Muscle layer of duodenum (tissue), 2 donors: Measurements from ENCODE around the gene LINC01488.

ENCODE experiments used
- H3K27ac ChIP-seq: one replicate; pipeline ENCODE4 v1.7.0; 2013; ENCODE audit warnings: mild to moderate bottlenecking, low read length
- H3K27me3 ChIP-seq: one replicate; pipeline ENCODE4 v1.7.0; 2013; ENCODE audit warnings: low read depth, mild to moderate bottlenecking, control low read depth, low read length
- H3K36me3 ChIP-seq, 2 donors: one replicate each; pipeline ENCODE4 v1.7.0; 2013; ENCODE audit warnings: low read length in 2 of 2, control low read depth in 1 of 2, mild to moderate bottlenecking in 1 of 2; ENCODE audit not compliant: insufficient read depth in 2 of 2, control insufficient read depth in 1 of 2
- H3K4me1 ChIP-seq, 2 donors: one replicate each; pipeline ENCODE4 v1.7.0; 2013; ENCODE audit warnings: low read length in 2 of 2, mild to moderate bottlenecking in 2 of 2, control low read depth in 1 of 2, moderate library complexity in 1 of 2; ENCODE audit not compliant: insufficient read depth in 2 of 2, control insufficient read depth in 1 of 2
- H3K4me3 ChIP-seq, 2 donors: one replicate each; pipeline ENCODE4 v1.7.0; 2013; ENCODE audit warnings: low read length in 2 of 2, low read depth in 1 of 2, mild to moderate bottlenecking in 1 of 2
- H3K9me3 ChIP-seq, 2 donors: one replicate each; pipeline ENCODE4 v1.7.0; 2013; ENCODE audit warnings: low read length in 2 of 2, control low read depth in 1 of 2, mild to moderate bottlenecking in 1 of 2; ENCODE audit not compliant: control insufficient read depth in 1 of 2
- donor health status: healthy.

Gene LINC01488

DNA sequence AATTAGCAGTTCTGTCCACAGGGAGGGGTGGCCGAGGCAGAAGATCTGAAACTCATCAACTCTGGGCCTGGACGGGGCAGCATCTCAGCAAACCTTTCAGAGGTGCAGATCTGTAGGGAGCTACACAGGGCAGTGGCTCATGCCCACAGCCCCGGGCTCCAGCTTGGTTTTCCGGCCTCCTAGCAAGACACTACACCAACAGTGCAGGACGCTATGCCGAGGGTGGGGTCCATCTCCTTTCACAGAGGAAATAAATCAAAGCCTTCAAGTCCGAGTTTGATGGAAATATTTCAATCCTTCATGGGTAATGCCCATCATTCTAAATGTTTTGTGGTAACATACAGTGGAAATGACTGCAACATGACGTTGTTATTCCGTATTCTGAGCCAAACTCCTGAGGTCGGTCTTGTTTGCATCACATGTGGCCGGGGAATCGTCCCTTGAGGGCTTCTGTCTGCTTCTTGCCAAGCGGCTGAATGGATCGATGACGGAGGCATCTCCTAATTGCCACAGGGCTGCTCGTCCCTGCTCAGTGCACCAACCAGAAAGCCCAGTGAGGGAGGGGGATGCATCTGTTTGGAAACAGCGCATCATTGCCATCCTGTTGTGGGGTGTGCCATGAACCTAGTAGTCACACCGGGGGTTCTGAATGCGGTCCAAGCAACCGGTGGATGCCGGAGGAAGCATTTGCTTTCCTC is 30.0 kb downstream of the LINC01488 start:
- Histone ChIP-seq H3K9me3 (no peaks in the 10 kb centered on the region), H3K4me1 (no peaks in the 10 kb centered on the region), H3K4me3 (no peak overlapping the region), H3K27me3 (no peaks in the 10 kb centered on the region), H3K36me3 (no peaks in the 10 kb centered on the region), H3K27ac (no peak overlapping the region)

DNA sequence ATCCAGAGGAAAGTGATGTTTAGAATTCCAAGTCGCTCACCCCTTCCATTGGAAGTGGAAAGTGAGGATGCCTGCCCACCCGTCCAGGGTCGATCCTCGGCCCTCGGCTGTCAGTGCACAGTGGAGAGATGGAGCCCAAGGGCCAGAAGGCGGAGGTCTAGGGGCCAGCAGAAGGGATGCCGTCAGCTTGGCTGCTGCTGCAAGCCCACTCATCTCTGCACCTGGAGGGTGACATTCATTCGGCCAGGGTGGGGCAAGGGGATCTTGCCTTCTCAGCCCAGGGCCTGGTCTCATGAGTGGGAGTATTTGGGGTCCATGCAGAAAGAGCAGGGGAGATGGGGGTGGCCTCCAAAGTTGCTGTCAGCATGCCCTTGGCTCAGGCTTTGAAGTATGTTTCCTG is 30.7 kb downstream of the LINC01488 start:
- Histone ChIP-seq H3K9me3 (peaks cover 0 to 3% of the 10 kb centered on the region in 2 donors), H3K4me3 (no peak overlapping the region), H3K4me1 (no peaks in the 10 kb centered on the region), H3K27me3 (no peaks in the 10 kb centered on the region), H3K27ac (no peak overlapping the region), H3K36me3 (no peaks in the 10 kb centered on the region)

DNA sequence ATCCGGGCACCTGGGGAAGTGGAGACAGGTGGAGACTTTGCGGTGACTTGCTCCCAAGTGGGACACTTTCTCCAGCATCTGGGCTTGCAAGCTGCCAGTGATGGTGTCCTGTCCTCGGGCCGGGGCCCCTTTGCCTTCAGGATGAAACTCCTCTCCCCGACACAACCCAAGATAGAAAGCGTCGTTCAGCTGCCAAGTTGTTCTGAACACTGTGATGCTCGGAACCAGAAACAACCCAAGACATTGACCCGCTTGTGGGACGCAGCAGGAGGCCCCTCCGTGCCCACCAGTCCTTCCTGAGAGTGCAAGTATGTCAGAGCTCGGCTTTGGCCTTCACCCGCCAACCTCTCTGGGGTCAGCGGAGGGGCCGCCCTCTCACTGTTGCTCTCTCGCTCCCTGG is 31.3 kb downstream of the LINC01488 start:
- Histone ChIP-seq H3K4me3 (no peak overlapping the region), H3K27ac (no peak overlapping the region), H3K9me3 (peaks cover 0 to 3% of the 10 kb centered on the region in 2 donors), H3K36me3 (no peaks in the 10 kb centered on the region), H3K27me3 (no peaks in the 10 kb centered on the region), H3K4me1 (no peaks in the 10 kb centered on the region)

DNA sequence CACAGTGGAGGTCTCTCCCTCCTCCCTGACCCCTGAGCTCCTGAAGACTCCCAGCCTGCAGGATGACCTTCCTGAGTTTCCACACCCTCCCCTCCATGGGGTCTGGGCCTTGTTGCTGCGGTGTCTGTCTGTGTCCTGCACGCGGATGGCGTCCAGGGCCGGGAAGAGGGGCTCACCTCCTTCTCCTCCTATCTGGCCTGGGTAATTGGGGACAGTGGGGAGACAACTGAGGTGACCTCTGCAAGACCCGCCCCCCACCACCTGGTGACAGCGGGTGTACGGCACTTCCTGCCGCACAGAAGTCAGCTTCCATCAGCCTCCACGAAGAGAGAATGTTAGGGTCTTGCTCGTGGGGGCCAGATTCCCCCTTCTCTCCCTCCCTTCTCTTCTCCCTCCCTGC is 31.7 kb downstream of the LINC01488 start:
- Histone ChIP-seq H3K27ac (no peak overlapping the region), H3K9me3 (peaks cover 0 to 3% of the 10 kb centered on the region in 2 donors), H3K4me1 (no peaks in the 10 kb centered on the region)

DNA sequence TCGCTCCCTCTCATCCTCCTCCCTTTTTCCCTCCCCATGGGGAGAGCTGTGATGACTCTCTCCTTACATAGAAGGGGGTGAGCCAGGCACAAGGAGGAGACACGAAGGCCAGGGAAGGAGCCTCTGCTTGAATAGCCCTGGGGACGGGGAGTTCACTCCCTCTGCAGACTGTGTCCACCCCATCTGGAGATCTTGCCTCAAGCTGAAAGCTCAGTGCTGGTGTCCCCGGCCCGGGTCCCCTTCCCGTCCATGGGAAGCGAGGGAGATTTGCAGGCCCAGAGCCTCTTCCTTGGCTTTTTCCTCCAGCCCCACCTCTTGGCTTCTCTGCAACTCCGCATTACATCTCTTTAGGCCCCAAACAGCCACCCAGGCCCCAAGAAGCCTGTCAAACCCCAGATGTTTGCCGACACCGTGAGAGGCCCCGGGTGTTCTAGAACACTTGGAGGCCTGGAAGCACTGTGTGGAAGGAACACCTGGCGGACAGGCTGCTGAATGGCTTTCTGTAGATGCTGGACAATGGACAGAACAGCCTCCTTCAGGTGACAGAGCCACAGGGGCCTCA is 32.3 kb downstream of the LINC01488 start:
- Histone ChIP-seq H3K9me3 (peaks cover 0 to 3% of the 10 kb centered on the region in 2 donors), H3K36me3 (no peaks in the 10 kb centered on the region), H3K4me3 (no peak overlapping the region), H3K27ac (no peak overlapping the region), H3K4me1 (no peaks in the 10 kb centered on the region), H3K27me3 (no peaks in the 10 kb centered on the region)

More for the DNA sequence above, 31.7 kb downstream of the LINC01488 start:
- no peaks in the 10 kb centered on the region for H3K36me3 ChIP-seq
- H3K27me3 ChIP-seq: no peaks in the 10 kb centered on the region
- no peak overlapping the region for H3K4me3 ChIP-seq

DNA sequence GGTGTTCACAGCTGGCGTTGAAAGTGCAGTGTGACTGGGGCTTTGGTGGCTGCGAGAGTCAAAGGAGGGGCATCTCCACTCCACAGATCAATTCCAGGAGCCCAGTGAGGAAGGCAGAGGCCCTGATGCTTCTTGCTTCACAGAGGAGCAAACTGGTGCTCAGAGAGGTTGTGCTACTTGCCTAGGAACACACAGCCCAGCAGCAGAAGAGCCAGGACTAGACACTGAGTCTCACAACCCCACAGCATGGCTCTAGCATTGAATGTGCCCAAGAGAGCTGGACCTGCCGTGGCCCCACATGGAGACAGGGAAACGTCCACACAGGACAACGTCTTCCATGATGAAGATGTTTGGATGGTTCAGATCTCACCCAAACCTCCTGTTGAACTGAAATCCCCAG is 33.3 kb downstream of the LINC01488 start:
- Histone ChIP-seq H3K27ac (no peak overlapping the region), H3K4me3 (no peak overlapping the region), H3K27me3 (no peaks in the 10 kb centered on the region), H3K4me1 (no peaks in the 10 kb centered on the region), H3K36me3 (no peaks in the 10 kb centered on the region), H3K9me3 (peaks cover 0 to 3% of the 10 kb centered on the region in 2 donors)

DNA sequence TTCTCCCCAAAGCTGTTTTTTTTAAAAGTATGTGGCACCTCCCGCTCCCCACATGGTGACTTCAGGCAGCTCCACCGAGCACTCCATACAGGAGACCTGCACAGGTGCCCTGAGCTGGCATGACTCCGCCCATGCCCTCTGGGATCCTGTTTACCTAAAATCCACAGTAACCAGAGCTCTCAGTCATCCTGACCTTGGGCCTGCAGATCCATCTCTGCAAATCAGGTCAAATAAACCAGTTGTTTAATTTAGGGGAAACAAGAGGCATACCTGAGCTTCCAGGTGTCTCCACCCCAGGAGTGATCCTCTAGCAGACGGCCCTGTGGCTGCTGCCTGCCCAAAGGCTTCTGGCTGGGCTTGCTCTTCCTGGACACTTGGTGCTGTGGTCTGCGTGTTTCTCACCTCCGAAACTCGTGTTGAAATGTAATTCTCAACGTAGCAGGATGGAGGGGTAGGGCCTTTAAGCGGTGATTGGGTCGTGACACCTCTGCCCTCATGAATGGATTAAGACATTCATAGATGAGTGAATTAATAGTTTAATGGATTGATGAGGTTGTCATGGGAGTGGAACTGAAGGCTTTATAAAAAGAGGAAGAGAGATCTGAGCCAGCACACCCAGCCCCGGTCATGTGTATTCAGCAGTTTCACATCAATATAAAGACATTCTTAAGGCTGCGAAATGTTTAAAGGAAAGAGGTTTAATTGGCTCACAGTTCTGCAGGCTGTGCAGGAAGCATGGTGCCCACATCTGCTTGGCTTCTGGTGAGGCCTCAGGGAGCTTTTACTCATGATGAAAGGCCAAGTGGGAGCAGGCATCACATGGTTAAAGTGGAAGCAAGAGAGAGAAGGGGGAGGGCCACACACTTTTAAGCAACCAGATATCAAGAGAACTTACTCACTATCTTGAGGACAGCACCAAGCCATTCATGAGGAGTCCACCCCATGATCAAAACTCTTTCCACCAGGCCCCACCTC is 34.1 kb downstream of the LINC01488 start:
- no peaks in the 10 kb centered on the region for H3K27me3 ChIP-seq
- no peak overlapping the region for H3K4me3 ChIP-seq
- H3K36me3 ChIP-seq: no peaks in the 10 kb centered on the region
- peaks cover 0 to 3% of the 10 kb centered on the region in 2 donors for H3K9me3 ChIP-seq
- H3K27ac ChIP-seq: no peak overlapping the region
- no peaks in the 10 kb centered on the region for H3K4me1 ChIP-seq

DNA sequence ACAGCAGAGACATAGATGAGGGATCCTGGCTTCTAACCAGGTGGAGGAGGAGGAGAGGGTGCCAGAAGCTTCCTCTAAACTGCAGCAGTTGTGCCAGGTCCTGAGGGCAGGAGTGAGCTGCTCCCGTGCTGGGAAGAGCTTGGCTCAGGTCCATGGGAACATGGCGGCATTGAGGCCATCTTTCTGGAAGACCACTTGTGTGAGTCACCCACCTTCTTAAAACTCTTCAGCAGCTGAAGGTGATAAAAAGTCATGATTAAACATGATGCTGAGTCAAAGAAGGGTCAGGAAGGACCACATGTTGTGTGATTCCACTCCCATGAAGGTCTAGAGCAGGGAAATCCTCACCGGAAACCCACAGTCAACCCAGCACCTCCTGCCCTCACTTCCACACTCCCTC is 35.1 kb downstream of the LINC01488 start:
- no peaks in the 10 kb centered on the region for H3K27me3 ChIP-seq
- H3K27ac ChIP-seq: no peak overlapping the region
- no peaks in the 10 kb centered on the region for H3K36me3 ChIP-seq
- no peaks in the 10 kb centered on the region for H3K4me1 ChIP-seq
- H3K4me3 ChIP-seq: no peak overlapping the region
- H3K9me3 ChIP-seq: peaks cover 0 to 3% of the 10 kb centered on the region in 2 donors

DNA sequence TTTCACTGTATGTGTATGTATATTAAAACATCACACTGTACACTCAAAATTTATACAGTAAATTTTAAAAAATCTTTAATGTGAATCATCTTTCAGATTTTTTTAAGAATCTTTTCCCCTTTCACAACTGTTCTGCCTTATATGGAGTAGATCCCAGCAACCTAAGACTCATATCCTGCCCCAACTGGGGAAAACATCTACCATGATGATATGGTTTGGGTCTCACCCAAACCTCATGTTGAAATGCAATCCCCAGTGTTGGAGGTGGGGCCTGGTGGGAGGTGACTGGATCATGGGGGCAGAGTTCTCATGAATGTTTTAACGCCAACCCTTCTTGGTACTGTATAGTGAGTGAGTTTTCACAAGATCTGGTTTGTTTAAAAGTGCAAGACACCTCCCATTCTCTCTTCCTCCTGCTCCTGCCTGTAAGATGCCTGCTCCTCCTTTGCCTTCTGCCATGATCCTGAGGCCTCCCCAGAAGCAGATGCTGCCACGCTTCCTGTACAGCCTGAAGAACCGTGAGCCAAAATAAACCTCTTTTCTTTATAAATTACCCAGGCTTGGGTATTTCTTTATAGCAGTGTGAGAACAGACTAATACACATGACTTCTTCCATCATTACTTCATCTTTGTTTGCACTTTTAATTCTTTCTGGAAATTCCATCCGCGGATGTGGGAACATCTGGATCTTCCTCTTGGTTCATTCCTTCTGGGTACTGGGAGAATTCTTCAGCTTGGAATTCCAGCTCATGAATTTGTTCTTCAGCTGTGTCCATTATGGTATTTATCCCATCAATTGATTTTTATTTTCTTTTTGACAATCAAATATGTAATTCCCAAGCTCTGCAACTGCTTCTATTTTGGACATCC is 36.9 kb downstream of the LINC01488 start:
- H3K36me3 ChIP-seq: no peaks in the 10 kb centered on the region
- no peaks in the 10 kb centered on the region for H3K4me1 ChIP-seq
- no peaks in the 10 kb centered on the region for H3K27me3 ChIP-seq
- peaks cover 0 to 3% of the 10 kb centered on the region in 2 donors for H3K9me3 ChIP-seq
- H3K4me3 ChIP-seq: no peak overlapping the region
- H3K27ac ChIP-seq: no peak overlapping the region

DNA sequence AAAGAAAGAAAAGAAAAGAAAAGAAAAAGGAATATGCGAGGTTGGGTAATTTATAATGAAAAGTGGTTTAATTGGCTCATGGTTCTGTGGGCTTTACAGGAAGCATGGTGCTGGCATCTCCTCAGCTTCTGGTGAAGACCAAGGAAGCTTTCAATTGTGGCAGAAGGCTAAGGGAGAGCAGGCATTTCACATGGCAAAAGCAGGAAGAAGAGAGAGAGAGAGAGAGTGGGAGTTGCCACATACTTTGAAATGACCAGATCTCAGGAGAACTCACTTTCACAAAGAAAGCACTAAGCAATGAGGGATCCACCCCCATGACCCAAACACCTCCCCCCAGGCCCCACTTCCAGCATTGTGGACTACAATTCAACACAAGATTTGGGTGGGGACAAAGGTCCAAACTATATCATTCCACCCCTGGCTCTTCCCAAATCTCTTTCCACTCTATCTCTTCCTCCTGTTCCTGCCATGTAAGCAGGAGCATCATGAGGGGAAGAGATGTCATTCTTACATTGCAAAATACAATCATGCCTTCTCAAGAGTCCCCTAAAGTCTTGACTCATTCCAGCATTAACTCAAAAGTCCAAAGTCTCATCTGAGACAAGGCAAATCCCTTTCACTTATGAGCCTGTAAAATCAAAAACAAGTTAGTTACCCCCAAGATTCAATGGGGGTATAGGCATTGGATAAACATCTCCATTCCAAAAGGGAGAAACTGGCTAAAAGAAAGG is 38.9 kb downstream of the LINC01488 start:
- H3K27me3 ChIP-seq: no peaks in the 10 kb centered on the region
- H3K27ac ChIP-seq: no peak overlapping the region
- H3K9me3 ChIP-seq: peaks cover 0 to 3% of the 10 kb centered on the region in 2 donors
- no peaks in the 10 kb centered on the region for H3K4me1 ChIP-seq
- H3K4me3 ChIP-seq: no peak overlapping the region
- no peaks in the 10 kb centered on the region for H3K36me3 ChIP-seq
